Measurements from ENCODE around the gene OTP.

DNA sequence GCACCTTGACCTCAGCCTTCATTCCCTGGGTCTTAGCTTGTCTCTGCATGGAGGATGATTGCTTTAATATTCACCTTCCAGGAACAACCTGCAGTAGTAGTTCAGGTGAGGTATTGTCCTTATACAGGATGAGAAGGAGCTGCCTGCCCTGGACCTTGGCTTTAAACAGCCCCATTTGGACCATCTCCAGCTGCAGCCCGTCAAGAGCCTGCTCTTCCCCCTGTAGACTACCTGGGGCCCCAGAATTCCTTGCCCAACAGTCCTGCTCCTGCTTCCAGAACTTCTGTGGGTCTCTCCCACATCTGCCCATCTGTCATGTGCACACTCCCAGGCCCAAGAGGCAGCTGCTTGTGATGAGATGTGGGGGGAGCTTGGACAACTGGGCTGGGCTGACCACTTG lies 12.2 kb upstream of the OTP start:
- TF ChIP-seq PPARA (CRISPR knock-in tag; IDR thresholded peaks at IDR 0.05; ENCODE audit: borderline replicate concordance) = no peak
- no peak for TF ChIP-seq ZNF70 (CRISPR knock-in tag; IDR thresholded peaks at IDR 0.05)
- TF ChIP-seq ZNF8 (CRISPR knock-in tag; IDR thresholded peaks at IDR 0.05) = no peak
- TF ChIP-seq, protein P1, sequence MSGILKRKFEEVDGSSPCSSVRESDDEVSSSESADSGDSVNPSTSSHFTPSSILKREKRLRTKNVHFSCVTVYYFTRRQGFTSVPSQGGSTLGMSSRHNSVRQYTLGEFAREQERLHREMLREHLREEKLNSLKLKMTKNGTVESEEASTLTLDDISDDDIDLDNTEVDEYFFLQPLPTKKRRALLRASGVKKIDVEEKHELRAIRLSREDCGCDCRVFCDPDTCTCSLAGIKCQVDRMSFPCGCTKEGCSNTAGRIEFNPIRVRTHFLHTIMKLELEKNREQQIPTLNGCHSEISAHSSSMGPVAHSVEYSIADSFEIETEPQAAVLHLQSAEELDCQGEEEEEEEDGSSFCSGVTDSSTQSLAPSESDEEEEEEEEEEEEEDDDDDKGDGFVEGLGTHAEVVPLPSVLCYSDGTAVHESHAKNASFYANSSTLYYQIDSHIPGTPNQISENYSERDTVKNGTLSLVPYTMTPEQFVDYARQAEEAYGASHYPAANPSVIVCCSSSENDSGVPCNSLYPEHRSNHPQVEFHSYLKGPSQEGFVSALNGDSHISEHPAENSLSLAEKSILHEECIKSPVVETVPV (CRISPR knock-in tag; IDR thresholded peaks at IDR 0.05) = no peak
- TF ChIP-seq ISL1 (CRISPR knock-in tag; IDR thresholded peaks at IDR 0.05) = no peak
- TF ChIP-seq, protein P2, sequence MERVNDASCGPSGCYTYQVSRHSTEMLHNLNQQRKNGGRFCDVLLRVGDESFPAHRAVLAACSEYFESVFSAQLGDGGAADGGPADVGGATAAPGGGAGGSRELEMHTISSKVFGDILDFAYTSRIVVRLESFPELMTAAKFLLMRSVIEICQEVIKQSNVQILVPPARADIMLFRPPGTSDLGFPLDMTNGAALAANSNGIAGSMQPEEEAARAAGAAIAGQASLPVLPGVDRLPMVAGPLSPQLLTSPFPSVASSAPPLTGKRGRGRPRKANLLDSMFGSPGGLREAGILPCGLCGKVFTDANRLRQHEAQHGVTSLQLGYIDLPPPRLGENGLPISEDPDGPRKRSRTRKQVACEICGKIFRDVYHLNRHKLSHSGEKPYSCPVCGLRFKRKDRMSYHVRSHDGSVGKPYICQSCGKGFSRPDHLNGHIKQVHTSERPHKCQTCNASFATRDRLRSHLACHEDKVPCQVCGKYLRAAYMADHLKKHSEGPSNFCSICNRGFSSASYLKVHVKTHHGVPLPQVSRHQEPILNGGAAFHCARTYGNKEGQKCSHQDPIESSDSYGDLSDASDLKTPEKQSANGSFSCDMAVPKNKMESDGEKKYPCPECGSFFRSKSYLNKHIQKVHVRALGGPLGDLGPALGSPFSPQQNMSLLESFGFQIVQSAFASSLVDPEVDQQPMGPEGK (CRISPR knock-in tag; IDR thresholded peaks at IDR 0.05; ENCODE audit: borderline replicate concordance) = no peak
- TF ChIP-seq ZFP30 (CRISPR knock-in tag; IDR thresholded peaks at IDR 0.05) = no peak
- no peak for TF ChIP-seq ARNTL (CRISPR knock-in tag; IDR thresholded peaks at IDR 0.05; ENCODE audit: borderline replicate concordance, low read depth)
- TF ChIP-seq ZFP3 (CRISPR knock-in tag; IDR thresholded peaks at IDR 0.05) = no peak
- TF ChIP-seq, protein P3, sequence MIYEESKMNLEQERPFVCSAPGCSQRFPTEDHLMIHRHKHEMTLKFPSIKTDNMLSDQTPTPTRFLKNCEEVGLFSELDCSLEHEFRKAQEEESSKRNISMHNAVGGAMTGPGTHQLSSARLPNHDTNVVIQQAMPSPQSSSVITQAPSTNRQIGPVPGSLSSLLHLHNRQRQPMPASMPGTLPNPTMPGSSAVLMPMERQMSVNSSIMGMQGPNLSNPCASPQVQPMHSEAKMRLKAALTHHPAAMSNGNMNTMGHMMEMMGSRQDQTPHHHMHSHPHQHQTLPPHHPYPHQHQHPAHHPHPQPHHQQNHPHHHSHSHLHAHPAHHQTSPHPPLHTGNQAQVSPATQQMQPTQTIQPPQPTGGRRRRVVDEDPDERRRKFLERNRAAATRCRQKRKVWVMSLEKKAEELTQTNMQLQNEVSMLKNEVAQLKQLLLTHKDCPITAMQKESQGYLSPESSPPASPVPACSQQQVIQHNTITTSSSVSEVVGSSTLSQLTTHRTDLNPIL (CRISPR knock-in tag; IDR thresholded peaks at IDR 0.05; ENCODE audit: low read depth) = no peak
- TF ChIP-seq CSDC2 (CRISPR knock-in tag; IDR thresholded peaks at IDR 0.05) = no peak
- no peak for TF ChIP-seq SNAI2 (CRISPR knock-in tag; IDR thresholded peaks at IDR 0.05)
- no peak for TF ChIP-seq RARB (CRISPR knock-in tag; IDR thresholded peaks at IDR 0.05)
- no peak for TF ChIP-seq ZC3H10 (CRISPR knock-in tag; IDR thresholded peaks at IDR 0.05)

Data from SK-N-SH treated with all-trans-retinoic acid at 6 μM for 48 hours (cell line).